ENCODE results near the gene MYBPC3. TPM values are rescaled to one million over a fixed set of nuclear protein-coding genes. Genes with fewer than 3 reads are reported as not detected.

The MYBPC3 gene
- total and polyA plus RNA-seq, 2 experiments from 2014 or later = not detected

DNA sequence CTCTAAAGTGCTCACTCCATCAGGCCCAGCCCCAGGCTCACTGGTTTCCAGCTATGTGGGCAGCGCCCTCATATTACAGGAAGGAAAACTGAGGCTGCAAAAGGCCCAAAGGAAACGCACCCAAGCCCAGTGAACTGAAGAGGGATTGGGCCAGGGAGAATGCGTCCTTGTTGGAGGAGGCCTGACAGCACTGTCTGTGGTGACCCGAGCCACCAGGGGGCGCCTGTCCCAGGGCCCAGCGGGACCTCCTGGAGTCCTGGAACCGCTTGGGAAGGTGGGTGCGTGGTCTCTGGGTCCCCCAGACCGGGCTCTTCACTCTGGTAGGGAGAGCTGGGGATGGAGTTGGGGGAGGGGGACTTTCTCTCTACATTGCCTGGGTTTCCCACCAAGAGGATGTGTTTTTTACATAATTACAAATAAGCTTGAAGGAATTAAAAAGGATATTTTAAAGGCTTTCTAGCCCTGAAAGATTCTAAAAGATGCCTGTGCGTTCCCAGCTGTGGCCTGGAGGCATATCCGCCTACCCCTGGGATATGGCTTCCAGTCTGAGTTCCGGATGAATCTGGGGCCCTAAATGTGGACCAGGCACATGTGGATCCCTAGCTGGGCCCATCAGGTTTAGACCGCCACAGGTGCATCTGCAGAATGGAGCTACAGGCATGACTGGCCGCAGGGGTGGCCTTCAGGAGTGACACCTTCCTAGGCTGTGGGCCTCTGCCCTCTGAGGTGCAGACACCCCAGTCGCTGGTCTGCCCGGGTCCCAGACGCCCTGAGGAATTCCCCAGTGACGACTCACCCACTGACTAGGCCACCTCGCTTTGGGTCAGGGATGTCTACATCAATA, 21.6 kb upstream of the MYBPC3 start:
- Histone ChIP-seq H3K9me2 (ENCODE audit: insufficient read depth) (no peaks in the 10 kb centered on the region), H3K4me3 (no peak overlapping the region), H3K27ac (ENCODE audit: low read depth) (no peak overlapping the region), H4K20me1 (replicated peaks; ENCODE audit: insufficient read depth) (no peaks in the 10 kb centered on the region), H3K27me3 (ENCODE audit: insufficient read depth) (no peaks in the 10 kb centered on the region), H3K79me2 (replicated peaks; ENCODE audit: insufficient read depth) (no peaks in the 10 kb centered on the region), H3K36me3 (ENCODE audit: insufficient read depth) (no peaks in the 10 kb centered on the region), H3K4me1 (ENCODE audit: insufficient read depth) (no peaks in the 10 kb centered on the region; the same call in 1 of the 2 replicates), H2AFZ (peak overlapping the region; percentile 86), H3K4me2 (no peak overlapping the region), H3F3A (replicated peaks; ENCODE audit: low read depth) (no peaks in the 10 kb centered on the region)
- Mint-ChIP-seq H3K27ac (no peak overlapping the region), H3K27me3 (ENCODE audit: insufficient read depth, low read depth, poor library complexity) (peaks cover 2% of the 10 kb centered on the region), H3K4me1 (peaks cover 3% of the 10 kb centered on the region; the same call in 2 of the 3 replicates), H3K4me3 (no peak overlapping the region), H3K9me3 (no peaks in the 10 kb centered on the region; the same call in 2 of the 3 replicates), H3K36me3 (ENCODE audit: low read depth) (no peaks in the 10 kb centered on the region)
- peak; percentile 94 for DNase-seq (ENCODE audit: low spot score)
- peak; percentile 91 for ATAC-seq
- TF ChIP-seq CREB1 (CRISPR knock-in tag; IDR thresholded peaks at IDR 0.05; ENCODE audit: low read depth) (0 out of 2 replicates have a peak, but pooled peaks have one; percentile 45), REST (IDR thresholded peaks at IDR 0.05; ENCODE audit: unreplicated experiment) (no peak), ZNF331 (CRISPR knock-in tag; IDR thresholded peaks at IDR 0.05; ENCODE audit: low read depth) (no peak), ZNF114 (CRISPR knock-in tag; IDR thresholded peaks at IDR 0.05) (no peak), ETS1 (IDR thresholded peaks at IDR 0.05) (no peak), STAT1 (IDR thresholded peaks at IDR 0.05; ENCODE audit: unreplicated experiment) (no peak), CTCF (conservative IDR thresholded peaks at IDR 0.05; ENCODE audit: low read depth in 2 of 2) (peak; percentile 94 to 96), POLR2AphosphoS5 (IDR thresholded peaks at IDR 0.05; ENCODE audit: low read depth) (no peak), JUNB (IDR thresholded peaks at IDR 0.05; ENCODE audit: unreplicated experiment) (no peak), EZH2phosphoT487 (IDR thresholded peaks at IDR 0.05; ENCODE audit: unreplicated experiment) (no peak), EZH2 (IDR thresholded peaks at IDR 0.05; ENCODE audit: low read depth, unreplicated experiment) (no peak), NANOG (IDR thresholded peaks at IDR 0.05; ENCODE audit: borderline replicate concordance) (no peak)
- TF ChIP-seq, protein P1, sequence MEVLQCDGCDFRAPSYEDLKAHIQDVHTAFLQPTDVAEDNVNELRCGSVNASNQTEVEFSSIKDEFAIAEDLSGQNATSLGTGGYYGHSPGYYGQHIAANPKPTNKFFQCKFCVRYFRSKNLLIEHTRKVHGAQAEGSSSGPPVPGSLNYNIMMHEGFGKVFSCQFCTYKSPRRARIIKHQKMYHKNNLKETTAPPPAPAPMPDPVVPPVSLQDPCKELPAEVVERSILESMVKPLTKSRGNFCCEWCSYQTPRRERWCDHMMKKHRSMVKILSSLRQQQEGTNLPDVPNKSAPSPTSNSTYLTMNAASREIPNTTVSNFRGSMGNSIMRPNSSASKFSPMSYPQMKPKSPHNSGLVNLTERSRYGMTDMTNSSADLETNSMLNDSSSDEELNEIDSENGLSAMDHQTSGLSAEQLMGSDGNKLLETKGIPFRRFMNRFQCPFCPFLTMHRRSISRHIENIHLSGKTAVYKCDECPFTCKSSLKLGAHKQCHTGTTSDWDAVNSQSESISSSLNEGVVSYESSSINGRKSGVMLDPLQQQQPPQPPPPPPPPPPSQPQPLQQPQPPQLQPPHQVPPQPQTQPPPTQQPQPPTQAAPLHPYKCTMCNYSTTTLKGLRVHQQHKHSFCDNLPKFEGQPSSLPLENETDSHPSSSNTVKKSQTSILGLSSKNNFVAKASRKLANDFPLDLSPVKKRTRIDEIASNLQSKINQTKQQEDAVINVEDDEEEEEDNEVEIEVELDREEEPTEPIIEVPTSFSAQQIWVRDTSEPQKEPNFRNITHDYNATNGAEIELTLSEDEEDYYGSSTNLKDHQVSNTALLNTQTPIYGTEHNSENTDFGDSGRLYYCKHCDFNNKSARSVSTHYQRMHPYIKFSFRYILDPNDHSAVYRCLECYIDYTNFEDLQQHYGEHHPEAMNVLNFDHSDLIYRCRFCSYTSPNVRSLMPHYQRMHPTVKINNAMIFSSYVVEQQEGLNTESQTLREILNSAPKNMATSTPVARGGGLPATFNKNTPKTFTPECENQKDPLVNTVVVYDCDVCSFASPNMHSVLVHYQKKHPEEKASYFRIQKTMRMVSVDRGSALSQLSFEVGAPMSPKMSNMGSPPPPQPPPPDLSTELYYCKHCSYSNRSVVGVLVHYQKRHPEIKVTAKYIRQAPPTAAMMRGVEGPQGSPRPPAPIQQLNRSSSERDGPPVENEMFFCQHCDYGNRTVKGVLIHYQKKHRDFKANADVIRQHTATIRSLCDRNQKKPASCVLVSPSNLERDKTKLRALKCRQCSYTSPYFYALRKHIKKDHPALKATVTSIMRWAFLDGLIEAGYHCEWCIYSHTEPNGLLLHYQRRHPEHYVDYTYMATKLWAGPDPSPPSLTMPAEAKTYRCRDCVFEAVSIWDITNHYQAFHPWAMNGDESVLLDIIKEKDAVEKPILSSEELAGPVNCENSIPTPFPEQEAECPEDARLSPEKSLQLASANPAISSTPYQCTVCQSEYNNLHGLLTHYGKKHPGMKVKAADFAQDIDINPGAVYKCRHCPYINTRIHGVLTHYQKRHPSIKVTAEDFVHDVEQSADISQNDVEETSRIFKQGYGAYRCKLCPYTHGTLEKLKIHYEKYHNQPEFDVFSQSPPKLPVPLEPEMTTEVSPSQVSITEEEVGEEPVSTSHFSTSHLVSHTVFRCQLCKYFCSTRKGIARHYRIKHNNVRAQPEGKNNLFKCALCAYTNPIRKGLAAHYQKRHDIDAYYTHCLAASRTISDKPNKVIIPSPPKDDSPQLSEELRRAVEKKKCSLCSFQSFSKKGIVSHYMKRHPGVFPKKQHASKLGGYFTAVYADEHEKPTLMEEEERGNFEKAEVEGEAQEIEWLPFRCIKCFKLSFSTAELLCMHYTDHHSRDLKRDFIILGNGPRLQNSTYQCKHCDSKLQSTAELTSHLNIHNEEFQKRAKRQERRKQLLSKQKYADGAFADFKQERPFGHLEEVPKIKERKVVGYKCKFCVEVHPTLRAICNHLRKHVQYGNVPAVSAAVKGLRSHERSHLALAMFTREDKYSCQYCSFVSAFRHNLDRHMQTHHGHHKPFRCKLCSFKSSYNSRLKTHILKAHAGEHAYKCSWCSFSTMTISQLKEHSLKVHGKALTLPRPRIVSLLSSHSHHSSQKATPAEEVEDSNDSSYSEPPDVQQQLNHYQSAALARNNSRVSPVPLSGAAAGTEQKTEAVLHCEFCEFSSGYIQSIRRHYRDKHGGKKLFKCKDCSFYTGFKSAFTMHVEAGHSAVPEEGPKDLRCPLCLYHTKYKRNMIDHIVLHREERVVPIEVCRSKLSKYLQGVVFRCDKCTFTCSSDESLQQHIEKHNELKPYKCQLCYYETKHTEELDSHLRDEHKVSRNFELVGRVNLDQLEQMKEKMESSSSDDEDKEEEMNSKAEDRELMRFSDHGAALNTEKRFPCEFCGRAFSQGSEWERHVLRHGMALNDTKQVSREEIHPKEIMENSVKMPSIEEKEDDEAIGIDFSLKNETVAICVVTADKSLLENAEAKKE (CRISPR knock-in tag; IDR thresholded peaks at IDR 0.05) = no peak

Data from GM23338 (cell line).